Tibial nerve (tissue), 4 donors: ENCODE results near the gene MYH7.

ENCODE experiments used
- EP300 ChIP-seq, 2 donors: sonication (generic); formaldehyde crosslinking; IDR thresholded peaks; one replicate each; pipeline ENCODE4 v1.6.1; 2017; ENCODE audit warnings: antibody characterized with exemption in 2 of 2, mild to moderate bottlenecking in 1 of 2
- POLR2A ChIP-seq, 2 donors: fragments of 450-650 bp; IDR thresholded peaks; one replicate each; pipeline ENCODE4 v1.6.1; 2017; ENCODE audit warnings: antibody characterized with exemption in 2 of 2, mild to moderate bottlenecking in 2 of 2, moderate library complexity in 2 of 2
- TF ChIP-seq, protein P1 (sequence below), 5 experiments: fragments of 200-600 bp in 3 of 5; fragments of 450-650 bp in 2 of 5; sonication (generic) in 3 of 5; IDR thresholded peaks; one replicate each; pipeline ENCODE4 v1.5.1; 2016 to 2019; ENCODE audit warnings: antibody characterized with exemption in 5 of 5, mild to moderate bottlenecking in 3 of 5, moderate library complexity in 2 of 5

GRCh38 chr14:23468704-23469126, 33.3 kb upstream of the MYH7 start:
- TF ChIP-seq, protein P1, sequence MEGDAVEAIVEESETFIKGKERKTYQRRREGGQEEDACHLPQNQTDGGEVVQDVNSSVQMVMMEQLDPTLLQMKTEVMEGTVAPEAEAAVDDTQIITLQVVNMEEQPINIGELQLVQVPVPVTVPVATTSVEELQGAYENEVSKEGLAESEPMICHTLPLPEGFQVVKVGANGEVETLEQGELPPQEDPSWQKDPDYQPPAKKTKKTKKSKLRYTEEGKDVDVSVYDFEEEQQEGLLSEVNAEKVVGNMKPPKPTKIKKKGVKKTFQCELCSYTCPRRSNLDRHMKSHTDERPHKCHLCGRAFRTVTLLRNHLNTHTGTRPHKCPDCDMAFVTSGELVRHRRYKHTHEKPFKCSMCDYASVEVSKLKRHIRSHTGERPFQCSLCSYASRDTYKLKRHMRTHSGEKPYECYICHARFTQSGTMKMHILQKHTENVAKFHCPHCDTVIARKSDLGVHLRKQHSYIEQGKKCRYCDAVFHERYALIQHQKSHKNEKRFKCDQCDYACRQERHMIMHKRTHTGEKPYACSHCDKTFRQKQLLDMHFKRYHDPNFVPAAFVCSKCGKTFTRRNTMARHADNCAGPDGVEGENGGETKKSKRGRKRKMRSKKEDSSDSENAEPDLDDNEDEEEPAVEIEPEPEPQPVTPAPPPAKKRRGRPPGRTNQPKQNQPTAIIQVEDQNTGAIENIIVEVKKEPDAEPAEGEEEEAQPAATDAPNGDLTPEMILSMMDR (IDR thresholded peaks at IDR 0.05) = no peak
- no peak for TF ChIP-seq POLR2A (IDR thresholded peaks at IDR 0.05)
- TF ChIP-seq EP300 (IDR thresholded peaks at IDR 0.05) = no peak
